G401 (cell line): ENCODE data around the gene PPP1R18. TPM values are rescaled to one million over a fixed set of nuclear protein-coding genes. Genes with fewer than 3 reads are reported as not detected.
"Not testable (repeated sequence)": the region's sequence is repeated elsewhere in the genome, so short reads cannot be mapped to it uniquely, and the experiment has no call there.

ENCODE experiments used
- DNase-seq: peaks from one replicate; pipeline ENCODE4 v3.0.0-alpha.2; 2015; ENCODE audit warnings: low spot score
- in situ Hi-C: cut with HindIII; loops from 2 replicates; pipeline ENCODE4 v1.10.0; 2016; ENCODE audit warnings: low sequenced_read_pairs, mixed read lengths
- total RNA-seq: library from RNA; depleted of rRNA; stranded (reverse); fragments of >200 nt; shearing (Covaris generic); gene quantifications from 2 replicates; pipeline ENCODE4 v1.2.3, GENCODE V29; 2014; rRNA removed

The PPP1R18 gene, protein sequence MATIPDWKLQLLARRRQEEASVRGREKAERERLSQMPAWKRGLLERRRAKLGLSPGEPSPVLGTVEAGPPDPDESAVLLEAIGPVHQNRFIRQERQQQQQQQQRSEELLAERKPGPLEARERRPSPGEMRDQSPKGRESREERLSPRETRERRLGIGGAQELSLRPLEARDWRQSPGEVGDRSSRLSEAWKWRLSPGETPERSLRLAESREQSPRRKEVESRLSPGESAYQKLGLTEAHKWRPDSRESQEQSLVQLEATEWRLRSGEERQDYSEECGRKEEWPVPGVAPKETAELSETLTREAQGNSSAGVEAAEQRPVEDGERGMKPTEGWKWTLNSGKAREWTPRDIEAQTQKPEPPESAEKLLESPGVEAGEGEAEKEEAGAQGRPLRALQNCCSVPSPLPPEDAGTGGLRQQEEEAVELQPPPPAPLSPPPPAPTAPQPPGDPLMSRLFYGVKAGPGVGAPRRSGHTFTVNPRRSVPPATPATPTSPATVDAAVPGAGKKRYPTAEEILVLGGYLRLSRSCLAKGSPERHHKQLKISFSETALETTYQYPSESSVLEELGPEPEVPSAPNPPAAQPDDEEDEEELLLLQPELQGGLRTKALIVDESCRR
- 53.7 and 54.3 TPM in 2 replicates for total RNA-seq

- DNase-seq, result peak; percentile 26
These were observed at the start of gene PPP1R18 for GRCh38 chr6:30686009-30686907. Gene PPP1R18, minus strand, starts transcription at chr6:30686645. Its CDS starts 627 bp downstream, at chr6:30686018.

GRCh38 chr6:30735668-30736314 lies 49.3 kb upstream of the PPP1R18 start:
- no peak for DNase-seq
- in situ Hi-C loops, result no loop called here

More at GRCh38 chr6:30686009-30686907, at the start of gene PPP1R18:
- in situ Hi-C loops, result no loop called here

DNA sequence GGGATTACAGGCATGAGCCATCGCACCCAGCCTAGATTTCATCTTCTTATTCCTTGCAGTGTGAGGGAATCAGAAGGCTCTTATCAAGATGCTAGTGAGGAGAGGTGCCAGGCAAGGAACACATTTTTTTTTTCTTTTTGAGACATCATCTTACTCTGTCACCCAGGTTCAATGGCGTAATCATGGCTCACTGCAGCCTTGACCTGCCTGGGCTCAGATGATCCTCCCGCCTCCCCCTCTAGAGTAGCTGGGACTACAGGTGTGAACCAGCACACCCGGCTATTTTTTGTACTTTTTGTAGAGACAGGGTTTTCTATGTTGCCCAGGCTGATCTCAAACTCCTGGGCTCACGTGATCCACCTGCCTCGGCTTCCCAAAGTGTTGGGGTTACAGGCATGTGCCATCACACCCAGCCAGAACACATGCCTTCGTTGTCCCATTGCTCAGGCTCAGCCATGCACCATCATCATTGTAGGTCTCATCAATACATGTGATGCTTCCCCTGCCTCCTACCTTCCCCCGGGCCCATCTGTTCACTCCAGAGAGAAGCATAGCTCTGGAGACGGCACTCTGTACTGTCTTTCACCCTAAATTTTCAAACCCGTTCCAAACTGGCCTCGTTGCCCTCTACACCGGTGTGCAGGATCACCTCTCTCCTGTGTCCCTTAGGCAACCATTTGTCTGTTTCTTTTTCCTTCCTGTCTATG lies 45.9 kb upstream of the PPP1R18 start:
- in situ Hi-C loops, result no loop called here
- DNase-seq, result no peak

DNA sequence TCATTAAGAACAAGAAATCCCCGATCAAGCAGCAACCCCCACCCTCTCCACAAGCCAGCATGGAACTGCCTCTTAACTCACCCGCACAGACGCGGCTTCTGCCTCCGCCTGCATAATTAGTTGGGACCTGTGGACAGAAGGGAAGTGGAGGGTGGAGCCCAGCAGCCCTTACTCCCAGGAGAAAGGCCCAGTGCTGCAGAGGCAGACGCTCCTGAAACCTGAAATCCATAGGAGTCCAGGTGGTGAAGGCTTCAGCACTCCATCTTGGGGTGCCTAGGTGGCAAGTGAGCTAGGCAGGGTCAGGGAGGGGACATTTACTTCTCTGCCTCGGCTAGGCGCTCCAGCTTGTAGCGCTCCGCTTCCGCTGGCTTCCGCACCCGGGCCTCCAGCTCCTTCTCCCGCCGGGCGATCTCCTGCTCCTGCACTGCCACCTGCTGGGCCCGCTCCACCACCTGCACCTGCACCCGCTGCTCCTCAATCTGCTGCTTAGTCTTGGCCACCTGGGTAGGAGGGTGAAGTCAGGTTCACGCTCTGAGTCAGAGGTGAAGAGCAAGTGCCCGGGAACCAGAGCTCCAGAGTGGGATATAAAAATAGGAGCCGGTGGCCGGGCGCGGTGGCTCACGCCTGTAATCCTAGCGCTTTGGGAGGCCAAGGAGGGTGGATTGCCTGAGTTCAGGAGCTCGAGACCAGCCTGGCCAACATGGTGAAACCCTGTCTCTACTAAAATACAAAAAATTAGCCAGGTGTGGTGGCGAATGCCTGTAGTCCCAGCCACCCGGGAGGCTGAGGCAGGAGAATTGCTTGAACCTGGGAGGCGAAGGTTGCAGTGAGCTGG lies 44.4 kb upstream of the PPP1R18 start:
- DNase-seq, result peak; percentile 77
- in situ Hi-C loops, result no loop called here

- in situ Hi-C loops, result no loop called here
- DNase-seq, result peak; percentile 30
These were observed 41.6 kb upstream of the PPP1R18 start for GRCh38 chr6:30727920-30728553.

DNA sequence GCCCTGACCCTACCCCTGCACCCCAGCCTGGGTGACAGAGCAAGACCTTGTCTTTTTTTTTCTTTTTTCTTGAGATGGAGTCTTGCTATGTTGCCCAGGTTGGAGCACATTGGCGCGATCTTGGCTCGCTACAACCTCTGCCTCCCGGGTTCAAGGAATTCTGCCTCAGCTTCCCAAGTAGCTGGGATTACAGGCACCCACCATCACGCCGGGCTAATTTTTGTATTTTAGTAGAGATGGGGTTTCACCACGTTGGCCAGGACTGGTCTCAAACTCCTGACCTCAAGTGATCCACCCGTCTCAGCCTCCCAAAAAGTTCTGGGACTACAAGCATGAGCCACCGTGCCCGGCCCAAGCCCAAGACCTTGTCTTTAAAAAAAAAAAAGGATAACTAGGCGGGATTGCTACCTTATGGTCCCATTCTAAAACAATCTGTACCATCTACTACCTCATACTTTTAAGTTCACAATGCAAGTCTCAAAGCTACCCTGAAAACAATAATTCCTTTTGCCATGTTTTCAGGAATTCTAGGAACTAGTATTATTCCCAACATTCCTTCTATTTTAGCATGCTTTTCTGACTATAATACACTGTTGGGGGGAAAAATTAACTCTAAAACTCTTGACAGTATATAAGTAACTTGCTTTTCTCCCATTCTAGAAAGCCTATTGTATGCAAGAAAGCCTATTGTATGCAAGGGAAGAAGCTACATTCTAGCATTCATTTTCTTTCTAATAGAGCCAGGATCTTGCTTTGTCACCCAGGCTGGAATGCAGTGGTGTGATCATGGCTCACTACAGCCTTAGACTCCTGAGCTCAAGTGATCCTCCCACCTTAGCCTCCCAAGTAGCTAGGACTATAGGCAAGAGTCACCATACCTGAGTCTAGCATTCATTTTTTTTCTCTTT lies 40.3 kb upstream of the PPP1R18 start:
- in situ Hi-C loops, result no loop called here
- DNase-seq, result no peak

GRCh38 chr6:30725713-30726505 lies 39.5 kb upstream of the PPP1R18 start:
- in situ Hi-C loops, result no loop called here
- peak; percentile 62 for DNase-seq

DNA sequence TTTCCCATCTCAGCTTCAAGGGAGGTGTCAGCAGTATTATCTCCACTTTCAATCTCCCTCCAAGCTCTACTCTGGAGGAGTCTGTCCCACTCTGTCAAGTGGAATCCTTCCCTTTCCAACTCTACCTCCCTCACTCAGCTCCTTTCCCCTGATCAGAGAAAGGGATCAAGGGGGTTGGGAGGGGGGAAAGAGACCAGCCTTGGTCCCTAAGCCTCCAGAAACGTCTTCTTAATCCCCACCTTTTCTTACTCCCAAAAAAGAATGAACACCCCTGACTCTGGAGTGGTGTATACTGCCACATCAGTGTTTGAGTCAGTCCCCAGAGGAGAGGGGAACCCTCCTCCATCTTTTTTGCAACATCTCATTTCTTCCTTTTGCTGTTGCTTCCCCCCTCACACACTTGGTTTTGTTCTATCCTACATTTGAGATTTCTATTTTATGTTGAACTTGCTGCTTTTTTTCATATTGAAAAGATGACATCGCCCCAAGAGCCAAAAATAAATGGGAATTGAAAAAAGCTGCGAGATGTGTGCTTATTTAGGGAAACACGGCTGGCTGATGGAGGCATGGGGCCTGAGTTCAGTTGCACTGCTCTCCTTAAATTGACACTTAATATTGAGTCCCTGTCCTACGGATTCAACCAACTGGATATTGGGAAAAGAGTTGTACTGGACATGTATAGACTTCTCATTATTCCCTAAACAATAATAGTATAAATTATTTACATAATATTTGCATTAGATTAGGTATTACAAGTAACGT lies 38.6 kb upstream of the PPP1R18 start:
- in situ Hi-C loops, result no loop called here
- no peak for DNase-seq

DNA sequence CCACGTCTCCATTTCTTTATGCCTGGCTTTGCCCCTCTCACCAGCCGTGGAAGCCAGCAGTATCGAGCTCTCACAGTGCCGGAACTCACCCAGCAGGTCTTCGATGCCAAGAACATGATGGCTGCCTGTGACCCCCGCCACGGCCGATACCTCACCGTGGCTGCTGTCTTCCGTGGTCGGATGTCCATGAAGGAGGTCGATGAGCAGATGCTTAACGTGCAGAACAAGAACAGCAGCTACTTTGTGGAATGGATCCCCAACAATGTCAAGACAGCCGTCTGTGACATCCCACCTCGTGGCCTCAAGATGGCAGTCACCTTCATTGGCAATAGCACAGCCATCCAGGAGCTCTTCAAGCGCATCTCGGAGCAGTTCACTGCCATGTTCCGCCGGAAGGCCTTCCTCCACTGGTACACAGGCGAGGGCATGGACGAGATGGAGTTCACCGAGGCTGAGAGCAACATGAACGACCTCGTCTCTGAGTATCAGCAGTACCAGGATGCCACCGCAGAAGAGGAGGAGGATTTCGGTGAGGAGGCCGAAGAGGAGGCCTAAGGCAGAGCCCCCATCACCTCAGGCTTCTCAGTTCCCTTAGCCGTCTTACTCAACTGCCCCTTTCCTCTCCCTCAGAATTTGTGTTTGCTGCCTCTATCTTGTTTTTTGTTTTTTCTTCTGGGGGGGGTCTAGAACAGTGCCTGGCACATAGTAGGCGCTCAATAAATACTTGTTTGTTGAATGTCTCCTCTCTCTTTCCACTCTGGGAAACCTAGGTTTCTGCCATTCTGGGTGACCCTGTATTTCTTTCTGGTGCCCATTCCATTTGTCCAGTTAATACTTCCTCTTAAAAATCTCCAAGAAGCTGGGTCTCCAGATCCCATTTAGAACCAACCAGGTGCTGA lies 37.6 kb upstream of the PPP1R18 start:
- in situ Hi-C loops, DNase-seq: not testable (repeated sequence)

GRCh38 chr6:30723159-30723842 lies 36.9 kb upstream of the PPP1R18 start:
- in situ Hi-C loops, DNase-seq: not testable (repeated sequence)

DNA sequence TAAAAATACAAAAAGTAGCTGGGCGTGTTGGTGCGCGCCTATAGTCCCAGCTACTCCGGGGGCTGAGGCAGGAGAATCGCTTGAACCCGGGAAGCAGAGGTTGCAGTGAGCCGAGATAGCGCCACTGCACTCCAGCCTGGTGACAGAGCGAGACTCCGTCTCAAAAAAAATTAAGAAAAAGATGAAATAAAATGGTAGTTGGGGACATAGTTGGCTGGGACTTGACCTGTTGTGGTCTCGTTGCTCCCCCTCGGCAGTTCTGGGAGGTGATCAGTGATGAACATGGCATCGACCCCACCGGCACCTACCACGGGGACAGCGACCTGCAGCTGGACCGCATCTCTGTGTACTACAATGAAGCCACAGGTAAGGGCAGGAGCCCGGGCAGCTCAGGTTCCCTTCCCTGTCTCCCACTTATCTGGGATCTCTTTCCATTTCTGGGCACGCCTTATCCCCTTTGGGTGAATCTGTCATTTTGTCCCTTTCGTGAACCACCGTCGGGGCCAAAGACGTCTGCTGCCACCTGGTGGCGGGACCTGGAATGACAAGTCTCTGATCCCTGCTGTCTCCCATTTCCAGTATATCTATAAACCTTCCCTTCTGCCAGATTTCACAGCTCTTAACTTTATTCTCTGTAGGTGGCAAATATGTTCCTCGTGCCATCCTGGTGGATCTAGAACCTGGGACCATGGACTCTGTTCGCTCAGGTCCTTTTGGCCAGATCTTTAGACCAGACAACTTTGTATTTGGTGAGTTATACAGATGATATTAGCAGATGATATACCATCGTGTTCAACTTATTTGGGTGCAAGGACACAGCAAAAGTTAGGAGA lies 36.1 kb upstream of the PPP1R18 start:
- DNase-seq, result peak; percentile 81
- in situ Hi-C loops, result no loop called here

- in situ Hi-C loops, DNase-seq: not testable (repeated sequence)
These were observed 35.5 kb upstream of the PPP1R18 start for GRCh38 chr6:30722025-30722279.
